ENCODE data around the gene CNOT9.

The CNOT9 gene

DNA sequence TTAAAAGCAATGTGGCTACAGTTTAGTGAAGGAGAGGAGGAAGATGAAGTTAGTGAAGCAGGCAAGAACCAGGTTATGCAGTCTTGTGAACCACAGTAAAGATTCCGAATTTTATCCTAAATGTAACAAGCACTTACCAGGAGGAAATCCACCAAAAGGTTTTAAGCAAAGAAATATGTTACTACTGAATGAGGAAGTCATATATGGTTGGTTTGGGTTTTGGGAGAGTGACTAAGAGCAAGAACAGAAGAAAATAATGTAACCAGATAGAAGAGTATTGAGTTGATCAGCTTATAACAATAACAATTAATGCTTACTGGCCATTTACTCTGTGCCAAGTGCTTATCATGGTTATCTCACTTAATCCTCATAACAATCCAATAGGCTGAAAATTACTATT lies 2.3 kb upstream of the CNOT9 start:
- H3K27ac ChIP-seq: no peak overlapping the region
- no peak for TF ChIP-seq ZFX (IDR thresholded peaks at IDR 0.05; ENCODE audit: borderline replicate concordance)
- TF ChIP-seq, protein P1, sequence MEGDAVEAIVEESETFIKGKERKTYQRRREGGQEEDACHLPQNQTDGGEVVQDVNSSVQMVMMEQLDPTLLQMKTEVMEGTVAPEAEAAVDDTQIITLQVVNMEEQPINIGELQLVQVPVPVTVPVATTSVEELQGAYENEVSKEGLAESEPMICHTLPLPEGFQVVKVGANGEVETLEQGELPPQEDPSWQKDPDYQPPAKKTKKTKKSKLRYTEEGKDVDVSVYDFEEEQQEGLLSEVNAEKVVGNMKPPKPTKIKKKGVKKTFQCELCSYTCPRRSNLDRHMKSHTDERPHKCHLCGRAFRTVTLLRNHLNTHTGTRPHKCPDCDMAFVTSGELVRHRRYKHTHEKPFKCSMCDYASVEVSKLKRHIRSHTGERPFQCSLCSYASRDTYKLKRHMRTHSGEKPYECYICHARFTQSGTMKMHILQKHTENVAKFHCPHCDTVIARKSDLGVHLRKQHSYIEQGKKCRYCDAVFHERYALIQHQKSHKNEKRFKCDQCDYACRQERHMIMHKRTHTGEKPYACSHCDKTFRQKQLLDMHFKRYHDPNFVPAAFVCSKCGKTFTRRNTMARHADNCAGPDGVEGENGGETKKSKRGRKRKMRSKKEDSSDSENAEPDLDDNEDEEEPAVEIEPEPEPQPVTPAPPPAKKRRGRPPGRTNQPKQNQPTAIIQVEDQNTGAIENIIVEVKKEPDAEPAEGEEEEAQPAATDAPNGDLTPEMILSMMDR (IDR thresholded peaks at IDR 0.05): no peak

DNA sequence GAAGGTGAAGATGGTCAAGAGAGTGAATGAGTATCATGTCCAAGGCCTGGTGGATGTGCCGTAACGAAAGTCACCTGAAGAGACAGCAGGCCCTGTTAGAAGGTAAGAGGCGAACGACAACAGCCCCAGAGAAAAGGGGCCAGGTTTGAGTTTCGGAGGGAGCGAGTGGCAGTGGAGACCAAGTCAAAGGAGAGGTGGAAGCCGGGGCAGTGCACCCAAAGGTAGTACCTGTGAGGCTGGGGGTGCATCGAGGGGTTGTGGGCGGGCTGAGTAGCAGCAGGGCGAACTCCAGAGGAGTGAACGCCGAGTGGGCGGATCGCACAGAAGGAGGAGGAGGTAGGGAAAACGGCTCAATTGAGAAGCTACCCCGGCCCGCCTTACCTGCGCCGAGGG lies 846 bp upstream of the CNOT9 start:
- H3K27ac ChIP-seq: peak overlapping the region; percentile 88
- TF ChIP-seq ZFX (IDR thresholded peaks at IDR 0.05; ENCODE audit: borderline replicate concordance): no peak
- TF ChIP-seq, protein P1 (IDR thresholded peaks at IDR 0.05): no peak

DNA sequence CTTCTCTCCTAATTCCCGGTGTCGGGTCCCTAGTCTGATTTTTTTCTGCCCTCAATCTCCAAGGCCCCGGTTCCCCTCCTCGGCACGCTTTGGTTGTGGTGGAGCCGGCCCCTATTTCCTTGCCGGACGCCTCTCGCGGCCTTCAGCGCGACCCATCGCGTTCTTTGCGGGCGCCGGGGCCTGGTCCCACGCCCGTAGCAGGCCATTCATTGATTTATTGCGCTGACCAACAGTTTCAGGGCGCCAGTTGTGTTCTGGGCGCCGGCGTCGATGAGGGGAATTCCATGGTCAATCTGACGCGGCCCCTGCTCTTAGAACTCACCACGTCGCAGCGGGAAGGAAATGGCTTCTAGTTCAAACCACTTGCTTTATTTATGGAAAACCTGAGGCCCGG lies 396 bp downstream of the CNOT9 start:
- peak overlapping the region; percentile 88 for H3K27ac ChIP-seq
- TF ChIP-seq ZFX (IDR thresholded peaks at IDR 0.05; ENCODE audit: borderline replicate concordance): no peak
- TF ChIP-seq, protein P1 (IDR thresholded peaks at IDR 0.05): no peak

DNA sequence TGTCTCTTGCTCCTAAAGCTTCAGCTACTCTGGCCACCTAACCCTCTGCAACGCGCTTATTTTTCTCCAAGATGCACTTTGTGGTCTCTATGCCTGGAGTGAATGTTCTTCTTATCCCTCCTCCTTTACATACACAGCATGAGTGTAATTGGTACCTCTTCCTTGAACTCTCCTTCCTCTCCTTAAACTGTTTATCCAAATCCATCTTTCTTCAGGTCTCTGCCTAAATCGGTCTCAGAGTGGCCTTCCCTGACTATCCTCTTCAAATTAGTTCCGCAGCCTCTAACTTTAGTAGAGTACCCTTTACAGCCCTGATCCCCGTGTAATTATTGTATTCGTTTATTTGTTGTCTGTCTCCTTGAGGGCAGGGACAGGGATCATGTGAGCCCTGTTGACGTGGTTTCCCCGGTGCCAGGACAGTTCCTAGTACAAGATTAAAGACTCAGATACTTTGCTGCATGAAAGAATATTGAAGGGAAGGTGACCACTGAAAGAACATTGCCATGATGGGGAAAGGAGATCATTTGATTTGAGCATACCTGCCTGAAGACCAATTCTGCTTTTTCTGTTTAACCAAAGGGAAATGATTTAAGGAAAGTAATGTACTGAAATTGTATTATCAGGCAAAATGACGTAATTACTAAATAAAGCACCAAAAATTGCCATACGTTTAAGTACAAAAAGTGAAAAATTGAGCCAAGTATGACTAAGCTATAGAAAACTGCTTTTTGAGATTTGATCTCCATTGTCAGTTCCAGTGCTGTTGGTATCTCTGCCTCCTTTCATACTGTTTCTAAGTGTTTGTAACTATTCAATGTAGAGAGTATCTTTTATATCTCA lies 1.2 kb downstream of the CNOT9 start:
- TF ChIP-seq ZFX (IDR thresholded peaks at IDR 0.05; ENCODE audit: borderline replicate concordance): no peak
- TF ChIP-seq, protein P1 (IDR thresholded peaks at IDR 0.05): no peak
- peak overlapping the region; percentile 88 for H3K27ac ChIP-seq

DNA sequence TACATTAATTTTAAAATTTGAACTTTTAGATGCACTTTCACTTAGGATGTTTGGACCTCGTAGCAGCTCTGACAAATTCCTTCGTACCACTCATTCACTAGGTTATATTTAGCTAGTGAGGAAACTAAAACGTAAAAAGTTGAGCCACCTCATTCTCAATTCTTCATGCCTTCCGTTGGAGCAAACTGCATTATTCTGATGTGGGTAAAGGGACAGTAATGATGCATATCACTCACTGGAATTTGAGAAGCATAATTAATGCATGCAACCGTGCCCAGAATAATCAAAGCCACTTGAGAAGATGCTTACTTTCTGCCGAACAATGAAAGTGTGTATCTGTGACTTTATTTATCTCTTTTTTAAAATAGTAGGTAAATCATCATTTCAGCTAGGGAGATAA lies 2.2 kb downstream of the CNOT9 start:
- no peak overlapping the region for H3K27ac ChIP-seq
- TF ChIP-seq ZFX (IDR thresholded peaks at IDR 0.05; ENCODE audit: borderline replicate concordance): no peak
- TF ChIP-seq, protein P1 (IDR thresholded peaks at IDR 0.05): no peak

DNA sequence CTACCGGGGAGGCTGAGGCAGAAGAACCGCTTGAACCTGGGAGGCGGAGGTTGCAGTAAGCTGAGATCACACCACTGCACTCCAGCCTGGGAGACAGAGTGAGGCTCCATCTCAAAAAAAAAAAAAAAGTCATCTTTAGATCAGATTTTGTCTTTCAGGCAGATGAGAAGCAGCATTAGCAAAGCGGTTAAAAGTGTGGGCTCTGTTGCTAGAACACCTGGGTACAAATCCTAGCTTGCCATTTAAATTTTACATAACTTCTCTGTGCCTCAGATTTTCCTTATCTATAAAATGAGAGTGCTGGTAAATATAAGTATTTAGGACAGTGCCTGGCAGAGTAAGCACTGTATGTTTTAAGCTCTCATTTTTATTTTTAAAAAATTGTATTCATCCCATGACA lies 8.2 kb downstream of the CNOT9 start:
- no peak for TF ChIP-seq ZFX (IDR thresholded peaks at IDR 0.05; ENCODE audit: borderline replicate concordance)
- TF ChIP-seq, protein P1 (IDR thresholded peaks at IDR 0.05): no peak
- H3K27ac ChIP-seq: no peak overlapping the region

DNA sequence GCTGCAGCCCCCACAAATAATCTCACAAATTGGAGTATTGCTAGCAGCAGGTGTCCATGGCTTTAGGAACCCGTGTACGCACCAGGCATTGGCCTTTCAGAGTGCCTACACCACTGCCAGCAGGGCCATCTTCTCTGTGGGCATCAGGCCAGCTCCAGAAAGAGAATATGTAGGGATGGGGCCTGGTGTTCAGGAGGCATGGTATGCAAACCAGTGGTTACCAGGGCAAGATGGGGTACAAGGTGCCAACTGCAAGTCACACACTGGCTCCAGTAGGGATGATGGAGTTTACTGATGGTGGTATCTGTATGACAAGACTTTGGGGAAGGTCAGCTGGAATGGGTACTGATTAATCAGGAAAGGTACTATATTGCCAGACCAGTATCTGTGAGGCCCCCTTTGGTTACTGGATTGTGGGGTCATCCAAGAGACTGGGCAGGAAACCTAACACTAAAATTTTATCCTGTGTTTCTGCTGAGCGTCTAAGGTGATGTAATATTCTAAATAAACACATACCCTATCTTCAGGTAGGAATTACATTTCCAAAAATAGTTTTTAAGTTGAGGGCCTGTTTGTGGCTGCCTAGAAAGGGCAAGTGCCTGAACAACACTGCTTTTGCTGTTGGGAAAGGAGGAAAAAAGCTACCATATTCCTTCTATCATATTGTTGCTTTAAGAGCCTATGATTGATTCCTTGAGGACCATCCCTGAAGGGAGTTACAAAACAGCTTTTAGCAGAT lies 9.0 kb downstream of the CNOT9 start:
- TF ChIP-seq, protein P1 (IDR thresholded peaks at IDR 0.05): no peak
- no peak for TF ChIP-seq ZFX (IDR thresholded peaks at IDR 0.05; ENCODE audit: borderline replicate concordance)
- H3K27ac ChIP-seq: peak overlapping the region; percentile 30

Data from 22Rv1 (cell line).